ENCODE results near the gene CREG2. TPM values are rescaled to one million over a fixed set of nuclear protein-coding genes. Genes with fewer than 3 reads are reported as not detected.
A peak's percentile ranks its signal among the peaks of the same experiment; 100 is the strongest.

CREG2 gene
- total and polyA plus RNA-seq, 2 experiments from 2014 or later: 1.7 to 2.6 TPM

DNA sequence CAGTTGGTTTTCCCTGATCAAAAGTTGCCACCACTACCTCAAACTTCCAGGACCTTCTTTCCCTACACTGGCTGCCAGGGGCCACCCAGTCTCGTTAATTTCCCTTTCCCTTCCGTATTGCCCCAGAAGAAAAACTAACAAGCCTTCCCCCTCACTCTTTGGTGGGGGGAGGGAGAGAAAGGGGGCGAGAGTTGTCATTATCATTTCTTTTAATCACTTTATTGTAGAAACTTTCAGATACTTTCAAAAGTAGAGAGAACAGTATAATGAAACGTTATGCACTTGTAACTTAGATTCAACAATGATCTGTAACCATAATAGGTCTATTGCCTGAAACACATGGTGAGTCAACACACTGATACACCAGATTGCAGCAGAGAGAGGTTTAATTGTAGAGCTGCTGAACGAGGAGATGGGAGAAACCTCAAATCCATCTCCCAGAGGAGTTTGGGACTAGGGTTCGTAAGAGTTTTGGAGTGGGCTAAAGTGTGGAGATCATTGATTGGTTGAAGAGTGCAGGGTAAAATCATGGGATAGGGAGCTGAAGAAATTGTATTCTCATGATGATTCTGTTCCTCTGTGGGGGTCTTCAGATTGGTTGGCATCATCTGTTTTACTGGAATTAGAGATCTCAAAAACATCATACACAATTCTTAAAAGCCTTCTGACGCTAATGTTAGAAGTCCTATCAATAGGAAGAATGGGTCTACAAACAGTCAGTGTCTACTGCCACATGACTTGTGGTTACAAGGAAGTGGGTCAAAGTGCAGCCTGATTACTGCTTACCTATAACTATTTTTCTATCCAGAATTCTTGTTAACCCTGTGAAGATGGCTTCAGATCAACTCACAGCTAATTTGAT lies 76.2 kb downstream of the CREG2 start:
- peaks cover 13% of the 10 kb centered on the region for H3K4me1 ChIP-seq (ENCODE audit: insufficient read depth)
- no peak overlapping the region for H3K4me2 ChIP-seq
- no peak overlapping the region for H3K27ac ChIP-seq (ENCODE audit: low read depth)
- no peak overlapping the region for H3K4me3 ChIP-seq
- peaks cover 24% of the 10 kb centered on the region for H3K79me2 ChIP-seq (replicated peaks; ENCODE audit: insufficient read depth)
- no peaks in the 10 kb centered on the region for H3K9me2 ChIP-seq (ENCODE audit: insufficient read depth)
- no peak for DNase-seq (ENCODE audit: low spot score)
- peaks cover 11% of the 10 kb centered on the region for H3K27me3 ChIP-seq (ENCODE audit: insufficient read depth)
- TF ChIP-seq, protein P1, sequence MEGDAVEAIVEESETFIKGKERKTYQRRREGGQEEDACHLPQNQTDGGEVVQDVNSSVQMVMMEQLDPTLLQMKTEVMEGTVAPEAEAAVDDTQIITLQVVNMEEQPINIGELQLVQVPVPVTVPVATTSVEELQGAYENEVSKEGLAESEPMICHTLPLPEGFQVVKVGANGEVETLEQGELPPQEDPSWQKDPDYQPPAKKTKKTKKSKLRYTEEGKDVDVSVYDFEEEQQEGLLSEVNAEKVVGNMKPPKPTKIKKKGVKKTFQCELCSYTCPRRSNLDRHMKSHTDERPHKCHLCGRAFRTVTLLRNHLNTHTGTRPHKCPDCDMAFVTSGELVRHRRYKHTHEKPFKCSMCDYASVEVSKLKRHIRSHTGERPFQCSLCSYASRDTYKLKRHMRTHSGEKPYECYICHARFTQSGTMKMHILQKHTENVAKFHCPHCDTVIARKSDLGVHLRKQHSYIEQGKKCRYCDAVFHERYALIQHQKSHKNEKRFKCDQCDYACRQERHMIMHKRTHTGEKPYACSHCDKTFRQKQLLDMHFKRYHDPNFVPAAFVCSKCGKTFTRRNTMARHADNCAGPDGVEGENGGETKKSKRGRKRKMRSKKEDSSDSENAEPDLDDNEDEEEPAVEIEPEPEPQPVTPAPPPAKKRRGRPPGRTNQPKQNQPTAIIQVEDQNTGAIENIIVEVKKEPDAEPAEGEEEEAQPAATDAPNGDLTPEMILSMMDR (conservative IDR thresholded peaks at IDR 0.05; ENCODE audit: low read depth in 2 of 2): no peak
- TF ChIP-seq ZNF114 (CRISPR knock-in tag; IDR thresholded peaks at IDR 0.05) (no peak), STAT1 (IDR thresholded peaks at IDR 0.05; ENCODE audit: unreplicated experiment) (no peak), CREB1 (CRISPR knock-in tag; IDR thresholded peaks at IDR 0.05; ENCODE audit: low read depth) (no peak), EZH2 (IDR thresholded peaks at IDR 0.05; ENCODE audit: low read depth, unreplicated experiment) (no peak), EZH2phosphoT487 (IDR thresholded peaks at IDR 0.05; ENCODE audit: unreplicated experiment) (no peak), NANOG (IDR thresholded peaks at IDR 0.05; ENCODE audit: borderline replicate concordance) (no peak), ZNF331 (CRISPR knock-in tag; IDR thresholded peaks at IDR 0.05; ENCODE audit: low read depth) (no peak), JUNB (IDR thresholded peaks at IDR 0.05; ENCODE audit: unreplicated experiment) (no peak), POLR2AphosphoS5 (IDR thresholded peaks at IDR 0.05; ENCODE audit: low read depth) (no peak)
- Mint-ChIP-seq H3K4me3 (no peak overlapping the region), H3K4me1 (peaks cover 21% of the 10 kb centered on the region), H3K9me3 (no peaks in the 10 kb centered on the region), H3K27me3 (ENCODE audit: insufficient read depth, low read depth, poor library complexity) (peaks cover 4% of the 10 kb centered on the region), H3K27ac (no peak overlapping the region), H3K36me3 (ENCODE audit: low read depth) (peaks cover 3% of the 10 kb centered on the region; the same call in 1 of the 3 replicates)
- no peaks in the 10 kb centered on the region for H3K36me3 ChIP-seq (ENCODE audit: insufficient read depth)
- ATAC-seq: no peak
- peak overlapping the region; percentile 87; the same call in 1 of the 2 replicates for H2AFZ ChIP-seq
- H4K20me1 ChIP-seq (replicated peaks; ENCODE audit: insufficient read depth): peaks cover 16% of the 10 kb centered on the region
- no peaks in the 10 kb centered on the region for H3F3A ChIP-seq (replicated peaks; ENCODE audit: low read depth)

DNA sequence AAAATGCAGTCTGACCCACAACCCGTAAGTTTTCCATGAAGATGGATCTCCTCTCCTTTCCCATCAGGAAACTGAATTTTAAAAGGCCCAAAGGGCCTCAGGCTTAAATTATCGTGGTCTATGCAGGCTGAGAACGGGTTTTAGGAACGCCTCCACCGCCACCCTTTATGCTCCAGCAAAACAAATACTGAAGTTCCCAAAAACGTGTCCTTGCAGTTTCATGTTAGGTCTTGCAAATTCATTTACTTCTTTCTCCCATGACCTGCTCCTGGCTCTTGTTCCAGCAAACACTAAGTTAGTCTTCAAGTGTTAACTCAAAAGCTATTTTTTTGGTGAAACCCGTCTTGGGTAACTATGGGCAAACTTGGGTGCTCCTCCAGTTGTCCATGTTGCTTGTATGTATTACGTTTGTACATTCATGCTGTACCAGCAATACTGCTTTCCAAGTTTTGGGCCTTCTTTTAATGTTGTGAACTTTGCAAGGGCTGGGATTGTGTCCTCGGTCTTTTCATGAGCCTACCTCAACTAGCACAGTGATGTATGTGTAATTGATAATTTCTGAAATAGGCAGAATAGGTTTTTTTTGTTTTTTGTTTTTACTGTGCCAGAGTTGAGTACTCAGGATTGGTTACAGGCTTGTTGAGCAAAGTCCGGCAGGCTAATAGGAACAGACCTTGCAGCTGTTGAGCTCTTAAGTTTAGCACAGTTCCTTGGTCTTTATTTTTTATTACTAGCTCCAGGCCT lies 77.0 kb downstream of the CREG2 start:
- Mint-ChIP-seq H3K36me3 (ENCODE audit: low read depth) (peaks cover 3% of the 10 kb centered on the region; the same call in 1 of the 3 replicates), H3K9me3 (no peaks in the 10 kb centered on the region), H3K4me3 (no peak overlapping the region; the same call in 2 of the 3 replicates), H3K27me3 (ENCODE audit: insufficient read depth, low read depth, poor library complexity) (peaks cover 4% of the 10 kb centered on the region), H3K4me1 (peaks cover 29% of the 10 kb centered on the region), H3K27ac (no peak overlapping the region)
- Histone ChIP-seq H3K27ac (ENCODE audit: low read depth) (no peak overlapping the region), H4K20me1 (replicated peaks; ENCODE audit: insufficient read depth) (peaks cover 24% of the 10 kb centered on the region), H3K27me3 (ENCODE audit: insufficient read depth) (peaks cover 11% of the 10 kb centered on the region), H3K4me1 (ENCODE audit: insufficient read depth) (peaks cover 13% of the 10 kb centered on the region), H2AFZ (peak overlapping the region; percentile 94), H3K36me3 (ENCODE audit: insufficient read depth) (no peaks in the 10 kb centered on the region), H3K4me3 (no peak overlapping the region), H3K9me2 (ENCODE audit: insufficient read depth) (no peaks in the 10 kb centered on the region), H3K79me2 (replicated peaks; ENCODE audit: insufficient read depth) (peaks cover 32% of the 10 kb centered on the region), H3K4me2 (no peak overlapping the region), H3F3A (replicated peaks; ENCODE audit: low read depth) (no peaks in the 10 kb centered on the region)
- DNase-seq (ENCODE audit: low spot score) (no peak), ATAC-seq (no peak)
- TF ChIP-seq EZH2phosphoT487 (IDR thresholded peaks at IDR 0.05; ENCODE audit: unreplicated experiment): no peak
- TF ChIP-seq, protein P2, sequence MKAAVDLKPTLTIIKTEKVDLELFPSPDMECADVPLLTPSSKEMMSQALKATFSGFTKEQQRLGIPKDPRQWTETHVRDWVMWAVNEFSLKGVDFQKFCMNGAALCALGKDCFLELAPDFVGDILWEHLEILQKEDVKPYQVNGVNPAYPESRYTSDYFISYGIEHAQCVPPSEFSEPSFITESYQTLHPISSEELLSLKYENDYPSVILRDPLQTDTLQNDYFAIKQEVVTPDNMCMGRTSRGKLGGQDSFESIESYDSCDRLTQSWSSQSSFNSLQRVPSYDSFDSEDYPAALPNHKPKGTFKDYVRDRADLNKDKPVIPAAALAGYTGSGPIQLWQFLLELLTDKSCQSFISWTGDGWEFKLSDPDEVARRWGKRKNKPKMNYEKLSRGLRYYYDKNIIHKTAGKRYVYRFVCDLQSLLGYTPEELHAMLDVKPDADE (IDR thresholded peaks at IDR 0.05): no peak
- TF ChIP-seq, protein P3, sequence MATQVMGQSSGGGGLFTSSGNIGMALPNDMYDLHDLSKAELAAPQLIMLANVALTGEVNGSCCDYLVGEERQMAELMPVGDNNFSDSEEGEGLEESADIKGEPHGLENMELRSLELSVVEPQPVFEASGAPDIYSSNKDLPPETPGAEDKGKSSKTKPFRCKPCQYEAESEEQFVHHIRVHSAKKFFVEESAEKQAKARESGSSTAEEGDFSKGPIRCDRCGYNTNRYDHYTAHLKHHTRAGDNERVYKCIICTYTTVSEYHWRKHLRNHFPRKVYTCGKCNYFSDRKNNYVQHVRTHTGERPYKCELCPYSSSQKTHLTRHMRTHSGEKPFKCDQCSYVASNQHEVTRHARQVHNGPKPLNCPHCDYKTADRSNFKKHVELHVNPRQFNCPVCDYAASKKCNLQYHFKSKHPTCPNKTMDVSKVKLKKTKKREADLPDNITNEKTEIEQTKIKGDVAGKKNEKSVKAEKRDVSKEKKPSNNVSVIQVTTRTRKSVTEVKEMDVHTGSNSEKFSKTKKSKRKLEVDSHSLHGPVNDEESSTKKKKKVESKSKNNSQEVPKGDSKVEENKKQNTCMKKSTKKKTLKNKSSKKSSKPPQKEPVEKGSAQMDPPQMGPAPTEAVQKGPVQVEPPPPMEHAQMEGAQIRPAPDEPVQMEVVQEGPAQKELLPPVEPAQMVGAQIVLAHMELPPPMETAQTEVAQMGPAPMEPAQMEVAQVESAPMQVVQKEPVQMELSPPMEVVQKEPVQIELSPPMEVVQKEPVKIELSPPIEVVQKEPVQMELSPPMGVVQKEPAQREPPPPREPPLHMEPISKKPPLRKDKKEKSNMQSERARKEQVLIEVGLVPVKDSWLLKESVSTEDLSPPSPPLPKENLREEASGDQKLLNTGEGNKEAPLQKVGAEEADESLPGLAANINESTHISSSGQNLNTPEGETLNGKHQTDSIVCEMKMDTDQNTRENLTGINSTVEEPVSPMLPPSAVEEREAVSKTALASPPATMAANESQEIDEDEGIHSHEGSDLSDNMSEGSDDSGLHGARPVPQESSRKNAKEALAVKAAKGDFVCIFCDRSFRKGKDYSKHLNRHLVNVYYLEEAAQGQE (IDR thresholded peaks at IDR 0.05; ENCODE audit: unreplicated experiment): no peak

All from GM23338 (cell line).